DND-41 (cell line): ENCODE measurements around the gene MAN2B1.

Experiments
- EZH2 ChIP-seq: IDR thresholded peaks from 3 replicates; pipeline ENCODE4 v1.6.1; 2012; ENCODE audit warnings: borderline replicate concordance, low read depth, mild to moderate bottlenecking, moderate library complexity, low read length, inconsistent platforms; ENCODE audit not compliant: severe bottlenecking
- TF ChIP-seq, protein P1 (sequence below): IDR thresholded peaks from 2 replicates; pipeline ENCODE4 v1.5.1; 2012; ENCODE audit warnings: borderline replicate concordance, low read length, moderate library complexity, mild to moderate bottlenecking; ENCODE audit not compliant: poor library complexity, severe bottlenecking; ENCODE audit errors: extremely low read depth

DNA sequence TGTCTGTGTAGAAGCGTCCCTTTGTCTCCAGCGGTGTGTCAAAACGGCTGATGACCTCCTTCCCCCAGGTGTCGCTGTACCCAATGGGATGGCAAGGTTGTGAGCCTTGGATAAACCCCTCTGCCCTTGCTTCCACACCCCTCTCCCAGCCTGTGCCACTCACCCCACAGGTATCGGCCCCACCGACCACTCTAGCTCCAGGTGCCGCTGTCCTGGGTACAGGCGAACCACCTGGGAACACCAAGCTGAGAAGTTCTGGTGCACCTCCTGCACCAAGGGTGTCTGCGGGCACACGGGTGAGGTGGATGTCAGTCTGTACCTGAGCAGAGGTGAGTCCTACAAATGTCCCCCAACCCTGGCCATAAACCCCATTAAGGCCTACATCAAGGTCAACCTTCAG, 16.6 kb downstream of the MAN2B1 start:
- no peak for TF ChIP-seq EZH2
- TF ChIP-seq, protein P1, sequence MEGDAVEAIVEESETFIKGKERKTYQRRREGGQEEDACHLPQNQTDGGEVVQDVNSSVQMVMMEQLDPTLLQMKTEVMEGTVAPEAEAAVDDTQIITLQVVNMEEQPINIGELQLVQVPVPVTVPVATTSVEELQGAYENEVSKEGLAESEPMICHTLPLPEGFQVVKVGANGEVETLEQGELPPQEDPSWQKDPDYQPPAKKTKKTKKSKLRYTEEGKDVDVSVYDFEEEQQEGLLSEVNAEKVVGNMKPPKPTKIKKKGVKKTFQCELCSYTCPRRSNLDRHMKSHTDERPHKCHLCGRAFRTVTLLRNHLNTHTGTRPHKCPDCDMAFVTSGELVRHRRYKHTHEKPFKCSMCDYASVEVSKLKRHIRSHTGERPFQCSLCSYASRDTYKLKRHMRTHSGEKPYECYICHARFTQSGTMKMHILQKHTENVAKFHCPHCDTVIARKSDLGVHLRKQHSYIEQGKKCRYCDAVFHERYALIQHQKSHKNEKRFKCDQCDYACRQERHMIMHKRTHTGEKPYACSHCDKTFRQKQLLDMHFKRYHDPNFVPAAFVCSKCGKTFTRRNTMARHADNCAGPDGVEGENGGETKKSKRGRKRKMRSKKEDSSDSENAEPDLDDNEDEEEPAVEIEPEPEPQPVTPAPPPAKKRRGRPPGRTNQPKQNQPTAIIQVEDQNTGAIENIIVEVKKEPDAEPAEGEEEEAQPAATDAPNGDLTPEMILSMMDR: no peak
